ENCODE results near the gene TMEM163. TPM values are rescaled to one million over a fixed set of nuclear protein-coding genes. Genes with fewer than 3 reads are reported as not detected.

TMEM163 gene
- total RNA-seq, 2 donors from 2014 or later: 0.26 to 1.3 TPM

GRCh38 chr2:134465228-134466105 is 253.3 kb downstream of the TMEM163 start:
- H3K9me3 Mint-ChIP-seq: no peaks in the 10 kb centered on the region
- no peak overlapping the region for H3K4me3 Mint-ChIP-seq
- ATAC-seq (replicated peaks): no peak
- no peaks in the 10 kb centered on the region for H3K27me3 Mint-ChIP-seq
- no peaks in the 10 kb centered on the region for H3K36me3 Mint-ChIP-seq (ENCODE audit: low read depth)
- H3K4me1 Mint-ChIP-seq: no peaks in the 10 kb centered on the region
- H3K27ac Mint-ChIP-seq: no peak overlapping the region

GRCh38 chr2:134463699-134464022 is 255.1 kb downstream of the TMEM163 start:
- ATAC-seq (replicated peaks): no peak
- H3K36me3 Mint-ChIP-seq (ENCODE audit: low read depth): no peaks in the 10 kb centered on the region
- H3K27me3 Mint-ChIP-seq: no peaks in the 10 kb centered on the region
- no peaks in the 10 kb centered on the region for H3K4me1 Mint-ChIP-seq
- H3K9me3 Mint-ChIP-seq: no peaks in the 10 kb centered on the region
- H3K4me3 Mint-ChIP-seq: no peak overlapping the region
- no peak overlapping the region for H3K27ac Mint-ChIP-seq

GRCh38 chr2:134462791-134463698 is 255.8 kb downstream of the TMEM163 start:
- Mint-ChIP-seq H3K27ac (no peak overlapping the region), H3K27me3 (no peaks in the 10 kb centered on the region), H3K4me1 (no peaks in the 10 kb centered on the region), H3K9me3 (no peaks in the 10 kb centered on the region), H3K36me3 (ENCODE audit: low read depth) (no peaks in the 10 kb centered on the region), H3K4me3 (no peak overlapping the region)
- ATAC-seq (replicated peaks): no peak

- no peak overlapping the region for H3K4me3 Mint-ChIP-seq
- H3K27me3 Mint-ChIP-seq: no peaks in the 10 kb centered on the region
- no peaks in the 10 kb centered on the region for H3K36me3 Mint-ChIP-seq (ENCODE audit: low read depth)
- no peaks in the 10 kb centered on the region for H3K9me3 Mint-ChIP-seq
- no peak overlapping the region for H3K27ac Mint-ChIP-seq
- no peaks in the 10 kb centered on the region for H3K4me1 Mint-ChIP-seq
- ATAC-seq (replicated peaks): no peak
Observed at GRCh38 chr2:134462275-134462674, 256.5 kb downstream of the TMEM163 start.

GRCh38 chr2:134461511-134461910 is 257.3 kb downstream of the TMEM163 start:
- Mint-ChIP-seq H3K27me3 (no peaks in the 10 kb centered on the region), H3K27ac (no peak overlapping the region), H3K9me3 (no peaks in the 10 kb centered on the region), H3K4me3 (no peak overlapping the region), H3K36me3 (ENCODE audit: low read depth) (no peaks in the 10 kb centered on the region), H3K4me1 (no peaks in the 10 kb centered on the region)
- no peak for ATAC-seq (replicated peaks)

GRCh38 chr2:134460583-134460998 is 258.2 kb downstream of the TMEM163 start:
- H3K9me3 Mint-ChIP-seq: no peaks in the 10 kb centered on the region
- no peak overlapping the region for H3K27ac Mint-ChIP-seq
- no peaks in the 10 kb centered on the region for H3K4me1 Mint-ChIP-seq
- ATAC-seq (replicated peaks): peak; percentile 45
- no peak overlapping the region for H3K4me3 Mint-ChIP-seq
- no peaks in the 10 kb centered on the region for H3K27me3 Mint-ChIP-seq
- no peaks in the 10 kb centered on the region for H3K36me3 Mint-ChIP-seq (ENCODE audit: low read depth)

- Mint-ChIP-seq H3K27me3 (no peaks in the 10 kb centered on the region), H3K4me1 (no peaks in the 10 kb centered on the region), H3K36me3 (ENCODE audit: low read depth) (no peaks in the 10 kb centered on the region), H3K27ac (no peak overlapping the region), H3K9me3 (no peaks in the 10 kb centered on the region), H3K4me3 (no peak overlapping the region)
- ATAC-seq (replicated peaks): no peak
Observed at GRCh38 chr2:134459706-134460406, 258.9 kb downstream of the TMEM163 start.

- Mint-ChIP-seq H3K27ac (no peak overlapping the region), H3K36me3 (ENCODE audit: low read depth) (peaks cover 7% of the 10 kb centered on the region), H3K4me1 (no peaks in the 10 kb centered on the region), H3K27me3 (no peaks in the 10 kb centered on the region), H3K9me3 (no peaks in the 10 kb centered on the region), H3K4me3 (no peak overlapping the region)
- no peak for ATAC-seq (replicated peaks)
Observed at GRCh38 chr2:134458950-134459349, 259.9 kb downstream of the TMEM163 start.

GRCh38 chr2:134458473-134458853 is 260.3 kb downstream of the TMEM163 start:
- Mint-ChIP-seq H3K9me3 (no peaks in the 10 kb centered on the region), H3K36me3 (ENCODE audit: low read depth) (peaks cover 12% of the 10 kb centered on the region), H3K4me1 (no peaks in the 10 kb centered on the region), H3K4me3 (no peak overlapping the region), H3K27me3 (no peaks in the 10 kb centered on the region), H3K27ac (no peak overlapping the region)
- no peak for ATAC-seq (replicated peaks)

GRCh38 chr2:134457765-134458472 is 260.9 kb downstream of the TMEM163 start:
- Mint-ChIP-seq H3K4me1 (no peaks in the 10 kb centered on the region), H3K36me3 (ENCODE audit: low read depth) (peaks cover 15% of the 10 kb centered on the region), H3K27me3 (no peaks in the 10 kb centered on the region), H3K27ac (no peak overlapping the region), H3K4me3 (no peak overlapping the region), H3K9me3 (no peaks in the 10 kb centered on the region)
- ATAC-seq (replicated peaks): no peak

- Mint-ChIP-seq H3K4me3 (no peak overlapping the region), H3K36me3 (ENCODE audit: low read depth) (peaks cover 15% of the 10 kb centered on the region), H3K4me1 (no peaks in the 10 kb centered on the region), H3K9me3 (no peaks in the 10 kb centered on the region), H3K27ac (no peak overlapping the region), H3K27me3 (no peaks in the 10 kb centered on the region)
- no peak for ATAC-seq (replicated peaks)
Observed at GRCh38 chr2:134457353-134457752, 261.4 kb downstream of the TMEM163 start.

- H3K27me3 Mint-ChIP-seq: no peaks in the 10 kb centered on the region
- H3K4me3 Mint-ChIP-seq: no peak overlapping the region
- no peak for ATAC-seq (replicated peaks)
- no peak overlapping the region for H3K27ac Mint-ChIP-seq
- no peaks in the 10 kb centered on the region for H3K9me3 Mint-ChIP-seq
- H3K36me3 Mint-ChIP-seq (ENCODE audit: low read depth): peaks cover 30% of the 10 kb centered on the region
- no peaks in the 10 kb centered on the region for H3K4me1 Mint-ChIP-seq
Observed at GRCh38 chr2:134455426-134455825, 263.4 kb downstream of the TMEM163 start.

GRCh38 chr2:134454931-134455330 is 263.9 kb downstream of the TMEM163 start:
- Mint-ChIP-seq H3K9me3 (no peaks in the 10 kb centered on the region), H3K36me3 (ENCODE audit: low read depth) (peaks cover 35% of the 10 kb centered on the region), H3K27me3 (no peaks in the 10 kb centered on the region), H3K27ac (no peak overlapping the region), H3K4me1 (no peaks in the 10 kb centered on the region), H3K4me3 (no peak overlapping the region)
- ATAC-seq (replicated peaks): no peak

- Mint-ChIP-seq H3K4me3 (no peak overlapping the region), H3K4me1 (no peaks in the 10 kb centered on the region), H3K27me3 (no peaks in the 10 kb centered on the region), H3K36me3 (ENCODE audit: low read depth) (peaks cover 40% of the 10 kb centered on the region), H3K9me3 (no peaks in the 10 kb centered on the region), H3K27ac (no peak overlapping the region)
- ATAC-seq (replicated peaks): no peak
Observed at GRCh38 chr2:134454426-134454825, 264.4 kb downstream of the TMEM163 start.

Data from activated T-helper 17 cell treated with anti-CD3 and anti-CD28 coated beads, Interleukin-2, amount 50 U/mL, for 72 hours (primary cell).